Peyer's patch (tissue), 4 donors: ENCODE measurements around the gene REV3L.

Source experiments
- POLR2A ChIP-seq, 2 donors: fragments of 450-650 bp; IDR thresholded peaks; one replicate each; pipeline ENCODE4 v1.5.1; 2017; ENCODE audit warnings: antibody characterized with exemption in 2 of 2, mild to moderate bottlenecking in 2 of 2, moderate library complexity in 2 of 2
- TF ChIP-seq, protein P1 (sequence below), 6 experiments: fragments of 450-650 bp in 4 of 6; fragments of 200-600 bp in 2 of 6; sonication (generic) in 1 of 6; IDR thresholded peaks; one replicate each; pipeline ENCODE4 v1.5.1; 2017 to 2019; ENCODE audit warnings: antibody characterized with exemption in 6 of 6, mild to moderate bottlenecking in 3 of 6, moderate library complexity in 1 of 6

GRCh38 chr6:111381728-111382127 is 101.3 kb downstream of the REV3L start:
- TF ChIP-seq, protein P1, sequence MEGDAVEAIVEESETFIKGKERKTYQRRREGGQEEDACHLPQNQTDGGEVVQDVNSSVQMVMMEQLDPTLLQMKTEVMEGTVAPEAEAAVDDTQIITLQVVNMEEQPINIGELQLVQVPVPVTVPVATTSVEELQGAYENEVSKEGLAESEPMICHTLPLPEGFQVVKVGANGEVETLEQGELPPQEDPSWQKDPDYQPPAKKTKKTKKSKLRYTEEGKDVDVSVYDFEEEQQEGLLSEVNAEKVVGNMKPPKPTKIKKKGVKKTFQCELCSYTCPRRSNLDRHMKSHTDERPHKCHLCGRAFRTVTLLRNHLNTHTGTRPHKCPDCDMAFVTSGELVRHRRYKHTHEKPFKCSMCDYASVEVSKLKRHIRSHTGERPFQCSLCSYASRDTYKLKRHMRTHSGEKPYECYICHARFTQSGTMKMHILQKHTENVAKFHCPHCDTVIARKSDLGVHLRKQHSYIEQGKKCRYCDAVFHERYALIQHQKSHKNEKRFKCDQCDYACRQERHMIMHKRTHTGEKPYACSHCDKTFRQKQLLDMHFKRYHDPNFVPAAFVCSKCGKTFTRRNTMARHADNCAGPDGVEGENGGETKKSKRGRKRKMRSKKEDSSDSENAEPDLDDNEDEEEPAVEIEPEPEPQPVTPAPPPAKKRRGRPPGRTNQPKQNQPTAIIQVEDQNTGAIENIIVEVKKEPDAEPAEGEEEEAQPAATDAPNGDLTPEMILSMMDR (IDR thresholded peaks at IDR 0.05): no peak
- no peak for TF ChIP-seq POLR2A (IDR thresholded peaks at IDR 0.05)
